Limb (tissue), 2 donors: ENCODE data around the gene WDR59.
"Not testable (repeated sequence)": the region's sequence is repeated elsewhere in the genome, so short reads cannot be mapped to it uniquely, and the experiment has no call there.

Experiments
- DNase-seq, 2 donors: peaks; one replicate each; pipeline ENCODE4 v3.0.0-alpha.2; 2016; ENCODE audit errors: extremely low spot score in 2 of 2

WDR59 gene

DNA sequence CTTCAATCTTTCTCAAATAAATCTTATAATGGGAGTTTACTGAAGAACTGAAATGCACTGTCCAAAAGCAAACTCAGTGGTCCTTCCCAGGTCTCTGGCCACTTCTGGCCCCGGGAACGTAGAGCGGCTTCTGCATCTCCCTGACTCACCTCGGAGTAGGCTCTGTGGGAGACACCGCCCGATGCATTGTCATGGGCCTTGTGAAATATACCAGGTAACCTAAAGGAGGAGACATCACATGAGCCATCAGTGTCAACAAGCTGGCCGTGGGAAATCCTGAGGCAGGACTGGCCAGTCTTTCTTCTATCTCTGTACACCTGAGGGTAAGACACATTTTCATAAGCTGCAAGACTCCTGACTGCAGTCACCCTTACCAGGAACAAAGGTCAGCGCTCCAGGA, 76.2 kb downstream of the WDR59 start:
- DNase-seq = not testable (repeated sequence)

DNA sequence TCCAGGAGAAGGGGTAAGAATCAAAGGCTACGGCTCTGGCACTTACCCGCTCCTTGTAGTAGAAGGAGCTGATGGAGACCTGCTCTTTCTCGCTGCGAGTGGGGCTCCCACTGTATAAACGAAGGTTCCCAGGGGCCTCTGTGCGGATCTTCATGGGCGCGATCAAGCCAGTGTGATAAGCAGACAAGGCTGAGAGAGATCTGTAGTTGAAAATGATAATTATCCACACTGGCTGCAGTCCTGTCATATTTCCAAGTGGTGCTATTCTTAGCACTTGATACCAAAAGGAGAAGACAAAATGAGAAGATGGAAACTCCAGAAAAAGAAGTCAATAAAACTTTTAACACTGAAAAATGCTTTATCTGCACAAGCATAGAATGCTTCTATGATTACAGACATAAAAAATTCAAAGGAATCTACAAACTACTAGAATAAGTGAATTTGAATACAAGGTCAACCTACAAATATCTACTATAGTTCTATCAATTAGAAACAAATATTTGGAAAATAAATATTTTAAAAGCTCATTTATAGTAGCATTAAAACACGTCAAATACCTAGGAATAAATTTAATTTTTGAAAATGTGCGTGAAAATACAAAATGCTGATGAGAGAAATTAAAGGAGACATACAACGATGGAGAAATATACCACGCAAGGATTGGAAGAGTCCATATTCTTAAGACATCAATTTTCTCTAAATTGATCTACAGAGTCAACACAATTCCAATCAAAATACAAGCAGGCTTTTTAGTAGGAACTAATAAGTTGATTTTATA, 80.8 kb downstream of the WDR59 start:
- no peak for DNase-seq

DNA sequence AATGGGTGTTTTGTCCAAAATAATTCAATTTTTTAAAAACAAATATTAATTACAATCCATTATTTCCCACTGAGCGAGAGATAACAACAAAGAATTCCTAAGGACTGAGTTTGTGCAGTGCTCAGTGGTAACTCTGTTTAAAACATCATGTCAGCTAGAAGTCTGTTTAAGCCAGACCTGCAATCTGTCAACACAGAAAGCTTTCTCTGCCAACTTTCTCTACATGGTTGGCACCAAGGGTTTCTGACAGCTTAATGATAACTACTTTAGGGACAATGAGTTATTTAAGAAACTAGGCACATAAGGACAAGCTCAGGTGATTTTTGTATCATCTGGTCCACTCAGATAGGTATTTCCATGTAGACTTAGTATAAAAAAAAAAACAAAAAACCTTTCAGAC, 81.8 kb downstream of the WDR59 start:
- no peak for DNase-seq

DNA sequence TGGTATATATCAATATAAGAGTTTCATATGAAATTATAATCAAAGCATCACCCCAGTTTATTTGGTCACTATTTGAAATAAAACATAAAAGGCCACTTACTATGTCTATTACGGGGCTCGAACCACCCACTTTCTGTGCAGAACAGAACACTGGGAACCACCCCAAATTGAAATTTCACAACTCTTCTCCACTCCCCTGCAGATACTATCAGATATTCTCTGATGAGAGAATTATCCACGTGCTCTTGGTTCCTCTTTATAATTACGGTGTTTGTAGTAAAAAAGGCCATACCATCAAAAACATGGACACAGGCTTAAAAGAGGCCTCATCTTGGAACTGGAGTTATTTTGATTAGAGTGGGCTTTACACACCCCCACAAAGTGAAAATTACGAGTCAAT, 82.8 kb downstream of the WDR59 start:
- no peak for DNase-seq

DNA sequence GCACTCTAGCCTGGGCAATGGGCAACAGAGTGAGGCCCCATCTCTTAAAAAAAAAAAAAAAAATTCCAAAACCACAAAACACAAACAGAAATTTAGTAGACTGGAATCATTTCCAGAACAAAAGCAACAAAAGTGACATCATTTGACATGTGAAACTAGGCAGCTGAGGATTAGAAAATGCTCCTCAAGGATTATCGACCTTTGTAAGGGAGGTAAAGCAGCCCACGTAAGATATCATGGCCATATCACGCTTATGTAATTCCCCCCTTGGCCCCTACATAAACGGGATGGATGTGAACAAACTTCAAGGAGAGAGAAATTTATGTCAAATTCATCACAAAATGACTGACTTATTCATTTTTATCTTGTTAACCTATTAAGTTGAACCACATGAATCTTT, 83.3 kb downstream of the WDR59 start:
- DNase-seq = no peak

DNA sequence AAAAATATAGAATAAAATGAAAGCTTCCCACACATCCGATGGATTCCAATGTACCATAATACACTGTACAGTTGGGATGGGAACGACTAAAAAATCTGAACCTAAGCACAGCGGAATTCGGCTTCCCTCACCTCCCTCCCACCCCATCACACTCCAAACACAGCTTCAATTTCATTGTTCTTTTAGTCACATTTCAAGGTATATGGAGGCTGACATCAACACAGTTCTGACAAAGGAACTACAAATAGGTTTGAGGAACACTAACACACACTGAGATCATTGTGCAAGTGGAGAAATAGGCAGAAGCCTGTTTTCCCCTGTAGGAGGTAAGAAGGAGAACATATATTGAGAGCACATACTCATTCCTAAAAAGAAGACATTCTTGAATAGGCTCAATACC, 85.1 kb downstream of the WDR59 start:
- no peak for DNase-seq

DNA sequence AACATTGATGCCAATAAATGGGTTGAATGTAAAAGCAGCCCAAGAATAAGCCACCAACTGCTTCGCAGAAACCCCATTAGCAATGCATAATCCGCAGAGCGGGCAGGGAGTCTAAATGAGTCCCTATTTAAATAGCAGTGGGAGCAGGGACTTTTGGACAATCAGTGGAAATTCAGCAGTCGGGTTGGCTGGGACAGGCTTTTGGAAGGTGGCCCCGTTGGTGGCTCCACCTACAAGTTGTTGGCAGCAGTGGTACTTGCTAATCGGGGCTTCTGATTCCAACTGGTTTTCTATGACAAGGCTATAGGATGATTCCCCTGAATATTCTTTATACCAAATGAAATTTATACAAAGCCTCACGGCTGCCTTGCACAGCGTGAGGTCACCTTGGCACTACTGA, 86.3 kb downstream of the WDR59 start:
- no peak for DNase-seq

DNA sequence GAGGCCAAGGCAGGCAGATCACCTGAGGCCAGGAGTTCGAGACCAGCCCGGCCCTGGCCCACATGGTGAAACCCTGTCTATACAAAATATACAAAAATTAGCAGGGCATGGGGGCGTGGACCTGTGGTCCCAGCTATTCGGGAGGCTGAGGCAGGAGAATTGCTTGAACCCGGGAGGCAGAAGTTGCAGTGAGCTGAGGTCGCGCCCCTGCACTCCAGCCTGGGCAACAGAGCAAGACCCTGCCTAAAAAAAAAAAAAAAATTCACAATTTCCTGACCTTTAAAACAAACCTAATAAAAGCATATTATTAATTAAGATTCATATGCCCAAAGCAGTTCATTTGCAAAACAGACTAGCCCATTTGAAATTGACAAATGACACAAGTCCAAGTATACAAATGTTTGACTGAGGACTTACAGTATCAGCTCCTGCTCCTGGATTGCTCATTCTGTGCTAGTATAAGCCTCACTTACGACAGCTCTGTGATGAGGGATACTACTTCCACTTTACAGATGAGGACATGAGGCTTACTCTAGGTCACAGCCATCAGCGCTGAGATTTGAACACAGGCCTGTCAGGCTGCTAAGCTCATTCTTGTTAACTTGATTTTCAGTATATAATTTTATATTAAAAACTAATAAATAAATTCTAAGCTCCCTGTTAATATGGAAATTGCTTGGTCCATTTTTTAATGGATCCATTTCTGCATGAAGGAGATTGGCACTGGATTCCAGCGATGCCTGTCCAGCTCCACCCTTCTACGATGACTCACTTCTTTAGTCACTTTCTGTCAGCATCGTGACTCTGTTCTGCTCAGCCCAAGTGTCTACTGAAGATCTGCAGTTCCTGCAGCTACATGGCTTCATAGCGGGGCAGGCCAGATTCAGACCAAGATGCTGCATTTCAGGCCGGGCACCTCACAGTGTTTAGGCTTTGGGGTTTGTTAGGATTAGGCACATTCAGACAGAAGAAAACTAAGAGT, 88.2 kb downstream of the WDR59 start:
- DNase-seq = no peak

DNA sequence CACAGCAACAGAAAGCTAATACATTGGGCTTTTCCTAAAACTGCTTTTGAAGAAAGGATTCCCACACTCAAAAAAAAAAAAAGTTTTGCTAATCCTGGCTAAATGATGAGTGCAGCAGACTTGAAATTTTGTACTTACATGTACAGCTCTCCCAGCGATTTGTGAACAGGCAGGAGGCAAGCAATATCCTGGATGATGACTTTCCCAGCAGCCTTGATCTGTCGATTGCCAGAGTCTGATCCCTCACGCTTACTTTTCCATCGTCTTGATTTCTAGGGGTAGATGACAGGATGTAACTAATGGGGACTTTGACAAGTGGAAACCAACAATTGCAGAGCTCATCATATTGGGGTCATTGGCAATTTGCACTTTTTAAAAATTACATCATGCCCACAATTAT, 91.4 kb downstream of the WDR59 start:
- no peak for DNase-seq

DNA sequence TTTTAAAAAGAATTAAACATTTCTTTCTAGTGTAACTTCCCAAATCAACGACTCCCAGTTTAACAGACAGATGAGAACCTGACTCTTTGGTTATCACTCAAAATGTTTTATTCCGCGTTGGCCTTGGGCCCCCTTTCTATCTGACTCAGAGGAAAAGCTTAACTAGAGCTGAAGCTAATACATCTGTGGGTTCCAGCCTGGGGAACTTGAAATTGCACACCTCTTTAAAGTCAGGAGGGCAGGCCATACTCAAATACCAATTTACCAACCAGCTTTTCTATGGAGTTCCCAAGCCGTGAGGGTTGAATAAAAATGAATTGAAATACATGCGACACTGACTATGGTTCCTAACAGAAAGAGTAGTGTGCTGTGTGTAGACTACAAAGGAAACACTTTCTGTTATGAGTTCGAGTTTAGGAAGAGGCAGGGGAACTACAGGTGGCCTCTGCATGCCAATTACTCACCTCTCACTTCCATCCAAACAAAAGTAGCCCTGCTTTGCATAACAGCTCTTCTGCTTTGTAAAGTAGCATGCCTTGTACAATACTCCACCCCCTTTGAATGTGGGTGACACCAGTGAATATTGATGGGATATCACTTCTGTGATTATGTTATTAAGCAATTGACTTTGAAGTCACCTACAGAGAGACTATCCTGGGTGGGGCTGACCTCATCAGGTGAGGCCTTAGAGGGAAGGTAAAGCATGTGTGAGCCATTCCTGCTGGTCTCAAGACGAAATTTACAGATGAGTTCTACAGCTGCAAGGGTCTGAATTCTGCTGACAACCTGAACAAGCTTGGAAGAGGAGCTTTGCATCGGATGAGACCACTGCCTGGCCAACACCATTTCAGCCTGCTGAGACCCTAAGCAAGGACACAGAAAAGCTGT, 92.1 kb downstream of the WDR59 start:
- DNase-seq = no peak

DNA sequence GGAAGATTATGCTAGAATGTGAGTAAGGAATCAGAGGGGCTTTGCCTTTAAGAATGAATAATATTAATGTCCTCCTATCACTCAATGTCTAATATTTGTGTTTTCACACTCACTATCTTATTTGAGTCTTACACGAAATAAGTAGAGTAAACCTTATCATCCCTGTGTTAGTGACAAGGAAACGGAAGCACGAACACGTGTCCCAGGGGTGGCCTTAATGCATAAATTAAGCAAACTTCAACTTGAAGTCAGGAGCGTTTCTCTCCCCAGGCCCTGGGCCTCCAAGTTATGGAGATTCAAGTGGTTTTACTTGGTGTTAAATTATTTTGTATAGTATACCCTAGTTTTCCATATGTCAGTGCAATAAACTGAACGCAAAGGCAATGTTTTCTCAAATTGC, 96.0 kb downstream of the WDR59 start:
- DNase-seq = no peak

DNA sequence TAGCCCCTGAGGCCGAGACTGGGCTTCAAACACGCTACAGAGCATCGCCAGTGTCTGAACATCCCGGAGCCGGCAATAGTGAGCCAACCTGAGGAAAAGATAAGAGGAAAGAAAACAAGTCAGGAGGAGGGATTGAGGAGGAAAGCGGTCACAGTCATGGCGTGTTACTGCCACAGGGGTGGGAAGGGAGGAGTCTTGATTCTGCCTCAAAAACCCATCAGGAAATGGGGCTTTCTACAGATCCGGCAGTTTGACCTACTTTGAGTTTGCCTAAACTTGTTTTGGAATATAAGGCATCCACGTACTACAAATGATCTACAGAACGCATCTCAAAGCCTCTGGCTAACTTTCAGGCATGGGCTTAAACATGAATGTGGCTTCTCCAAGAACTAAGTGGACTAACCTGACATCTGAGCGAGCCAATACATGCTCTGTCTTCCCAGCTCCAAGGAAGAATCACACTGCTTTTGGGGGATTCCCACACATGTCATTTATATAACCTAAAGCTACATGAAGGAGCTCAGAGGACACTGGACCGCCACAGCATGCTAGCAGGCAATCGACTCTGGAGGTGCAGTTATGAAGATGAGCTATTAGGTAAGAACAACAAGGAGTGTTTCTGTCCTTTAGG, 96.6 kb downstream of the WDR59 start:
- DNase-seq = no peak

DNA sequence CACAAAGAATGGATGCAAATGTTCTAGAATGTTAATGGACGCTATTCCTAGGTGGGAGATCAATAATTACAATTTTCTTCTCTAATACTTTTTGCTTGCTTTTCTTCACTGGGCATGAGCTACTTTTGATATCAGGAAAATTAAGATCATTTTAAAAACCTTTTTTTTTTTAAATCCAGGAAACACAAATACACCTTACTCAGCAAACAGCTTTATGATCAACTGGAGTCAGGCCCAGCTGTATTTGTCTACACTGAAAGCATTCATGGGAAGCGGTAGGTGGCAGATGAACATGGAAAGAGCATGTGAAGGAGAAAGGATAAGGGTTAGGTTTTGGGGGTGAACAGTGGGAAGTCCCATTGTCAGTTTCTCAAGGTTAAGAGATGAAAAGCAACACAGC, 97.8 kb downstream of the WDR59 start:
- DNase-seq = no peak

DNA sequence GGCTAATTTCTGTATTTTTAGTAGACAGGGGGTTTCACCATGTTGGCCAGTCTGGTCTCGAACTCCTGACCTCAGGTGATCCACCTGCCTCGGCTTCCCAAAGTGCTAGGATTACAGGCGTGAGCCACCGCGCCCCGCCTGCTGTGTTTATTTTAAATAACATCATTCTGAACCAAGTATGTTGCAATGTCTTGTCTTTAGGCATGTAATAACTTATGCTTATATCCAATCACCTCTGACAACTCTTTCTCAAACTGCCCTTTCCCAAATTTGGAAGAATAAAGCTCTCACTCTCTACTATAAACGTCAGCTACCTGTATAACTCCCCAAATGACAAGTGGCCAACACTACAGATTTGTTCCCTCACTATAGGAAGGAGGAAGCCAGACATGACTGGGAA, 107.2 kb downstream of the WDR59 start:
- DNase-seq = no peak

DNA sequence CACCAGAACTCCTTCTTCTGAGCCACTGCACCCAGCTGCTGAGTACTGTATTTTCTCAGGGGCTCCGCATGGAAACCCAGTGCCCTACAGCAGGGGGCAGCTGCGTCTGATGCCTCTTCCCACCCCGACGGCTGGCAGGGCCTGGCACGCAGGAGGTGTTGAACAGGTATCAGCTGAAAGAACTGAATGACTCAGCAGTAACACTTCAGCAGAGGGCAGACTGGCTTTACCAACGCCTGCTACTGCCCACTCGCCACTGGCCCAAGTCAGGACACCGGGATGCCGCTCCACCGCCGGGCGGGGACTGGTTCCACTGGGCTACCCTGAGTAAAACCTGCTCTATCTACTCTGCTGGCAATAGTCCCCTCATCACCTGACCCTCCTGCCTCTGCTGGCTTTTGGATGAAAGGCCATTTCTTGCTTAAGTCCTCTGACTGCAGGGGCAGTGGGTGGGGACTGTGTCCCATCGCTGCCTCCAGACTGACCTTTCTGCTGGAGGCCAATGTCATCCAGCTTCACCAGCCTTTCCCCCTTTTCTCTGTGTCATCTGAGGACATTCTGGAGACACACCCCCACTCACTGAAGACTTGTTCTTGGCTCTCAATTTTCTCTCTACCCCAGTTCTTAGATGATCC, 109.9 kb downstream of the WDR59 start:
- DNase-seq = no peak

DNA sequence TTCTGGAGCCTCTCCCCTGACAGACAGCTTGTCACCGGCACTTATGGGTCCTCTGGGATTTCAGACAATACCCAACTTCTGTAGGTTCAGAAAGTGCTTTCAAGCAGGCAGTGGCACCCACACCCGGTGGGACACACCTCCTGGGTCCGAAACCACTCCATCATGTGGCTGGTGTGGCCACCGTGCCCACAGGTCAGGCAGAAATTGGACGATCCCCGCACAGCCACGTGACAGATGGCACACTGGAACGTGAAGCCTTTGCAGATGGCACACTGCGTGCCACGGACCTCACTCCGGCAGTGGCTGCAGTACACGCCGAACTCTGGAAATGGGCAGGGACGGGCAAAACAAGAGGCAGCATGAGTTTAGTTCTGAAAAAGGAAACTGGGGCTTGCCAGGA, 110.8 kb downstream of the WDR59 start:
- no peak for DNase-seq

DNA sequence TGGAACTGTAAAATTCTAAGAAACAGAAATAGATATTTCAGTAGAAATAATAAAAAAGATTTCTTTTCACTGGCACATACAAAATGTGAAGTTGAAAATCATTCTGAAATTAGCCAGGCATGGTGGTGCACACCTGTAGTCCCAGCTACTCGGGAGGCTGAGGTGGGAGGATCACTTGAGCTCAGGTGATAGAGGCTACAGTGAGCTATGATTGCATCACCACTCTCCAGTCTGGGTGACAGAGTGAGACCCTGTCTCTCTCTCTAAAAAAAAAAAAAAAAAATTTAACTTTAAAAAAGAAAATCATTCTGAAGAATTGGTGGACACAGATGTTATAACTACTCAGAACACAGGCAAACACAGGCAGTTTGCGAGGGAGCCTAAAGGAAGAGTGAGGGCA, 112.6 kb downstream of the WDR59 start:
- no peak for DNase-seq

DNA sequence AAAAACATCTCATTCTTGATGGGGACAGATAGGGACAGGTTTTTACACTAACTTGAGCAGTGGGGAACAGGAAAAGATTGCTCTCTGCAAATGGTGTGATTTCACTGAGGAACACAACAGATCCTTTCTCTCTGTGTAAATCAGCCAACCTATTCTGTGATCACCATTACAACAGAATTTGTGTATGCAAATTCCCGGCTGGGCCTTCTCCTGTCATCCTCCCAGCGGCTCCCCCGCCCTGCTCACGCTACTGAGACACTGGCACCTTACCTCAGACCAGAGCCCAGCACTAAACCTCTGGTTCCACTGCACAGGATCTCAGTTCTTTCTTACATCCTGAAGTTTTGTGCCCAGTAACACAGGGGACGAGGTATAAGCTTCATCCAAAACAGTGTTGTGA, 113.3 kb downstream of the WDR59 start:
- no peak for DNase-seq

DNA sequence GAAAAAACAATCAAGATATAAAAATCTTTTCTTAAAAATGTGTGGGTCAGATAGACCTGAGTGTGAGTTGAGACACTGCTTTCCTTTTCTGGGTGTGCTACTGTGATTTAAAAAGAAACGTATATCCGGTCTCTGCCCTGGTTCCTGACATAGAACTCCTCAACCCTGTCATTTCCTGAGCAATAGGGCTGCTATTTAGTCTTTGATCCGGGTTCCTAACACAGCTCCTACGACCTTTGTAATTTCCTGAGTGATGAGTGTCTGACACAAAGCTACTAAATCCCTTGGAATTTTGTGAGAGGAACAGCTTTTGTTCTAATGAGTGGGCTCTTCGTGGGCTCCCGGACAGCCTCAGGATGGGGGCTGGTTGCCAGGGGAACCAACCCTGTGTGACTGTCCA, 116.4 kb downstream of the WDR59 start:
- DNase-seq = no peak

DNA sequence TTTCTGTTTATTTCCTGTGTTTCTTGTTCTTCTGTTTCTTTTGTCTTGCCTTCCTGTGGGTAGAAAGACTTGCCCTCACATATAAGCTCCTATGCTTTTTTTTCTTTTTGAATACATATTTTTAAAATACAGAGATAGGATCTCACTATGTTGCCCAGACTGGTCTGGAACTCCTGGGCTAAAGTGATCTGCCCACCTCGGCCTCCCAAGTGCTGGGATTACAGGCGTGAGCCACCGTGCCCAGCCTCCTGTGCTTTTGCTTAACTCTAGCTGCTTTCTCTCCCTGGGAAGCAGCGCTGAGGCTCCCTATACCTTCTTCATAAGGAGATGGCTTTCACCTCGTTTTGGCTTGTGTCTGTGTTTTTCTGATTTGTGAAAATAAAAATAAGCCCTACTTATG, 116.9 kb downstream of the WDR59 start:
- no peak for DNase-seq
